Activated CD8-positive, alpha-beta memory T cell treated with anti-CD3 and anti-CD28 coated beads for 48 hours (primary cell): ENCODE measurements around the gene CD69.
A peak's percentile ranks its signal among the peaks of the same experiment; 100 is the strongest.
"Not testable (repeated sequence)": the region's sequence is repeated elsewhere in the genome, so short reads cannot be mapped to it uniquely, and the experiment has no call there.

Experiments
- DNase-seq, 3 experiments: peaks; one replicate each; pipeline ENCODE4 v3.0.0-alpha.2; 2020; ENCODE audit warnings: low read depth in 2 of 3, low spot score in 2 of 3

Gene CD69

DNA sequence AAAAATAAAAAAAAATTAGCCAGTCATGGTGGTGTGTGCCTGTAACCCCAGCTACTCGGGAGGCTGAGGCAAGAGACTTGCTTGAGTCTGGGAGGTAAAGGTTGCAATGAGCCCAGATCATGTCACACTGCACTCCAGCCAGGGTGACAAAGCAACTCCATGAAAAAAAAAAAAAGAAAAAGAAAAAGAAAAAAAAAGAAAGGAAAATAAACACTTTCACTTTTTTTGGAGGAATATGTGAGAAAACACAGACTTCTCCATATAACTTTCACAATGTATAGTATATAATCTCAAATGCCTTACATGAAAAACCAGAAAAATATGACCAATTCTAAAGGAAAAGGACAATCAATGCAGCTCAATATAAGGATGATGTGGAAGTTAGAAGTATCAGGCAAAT is 36.7 kb downstream of the CD69 start:
- DNase-seq: no peak

DNA sequence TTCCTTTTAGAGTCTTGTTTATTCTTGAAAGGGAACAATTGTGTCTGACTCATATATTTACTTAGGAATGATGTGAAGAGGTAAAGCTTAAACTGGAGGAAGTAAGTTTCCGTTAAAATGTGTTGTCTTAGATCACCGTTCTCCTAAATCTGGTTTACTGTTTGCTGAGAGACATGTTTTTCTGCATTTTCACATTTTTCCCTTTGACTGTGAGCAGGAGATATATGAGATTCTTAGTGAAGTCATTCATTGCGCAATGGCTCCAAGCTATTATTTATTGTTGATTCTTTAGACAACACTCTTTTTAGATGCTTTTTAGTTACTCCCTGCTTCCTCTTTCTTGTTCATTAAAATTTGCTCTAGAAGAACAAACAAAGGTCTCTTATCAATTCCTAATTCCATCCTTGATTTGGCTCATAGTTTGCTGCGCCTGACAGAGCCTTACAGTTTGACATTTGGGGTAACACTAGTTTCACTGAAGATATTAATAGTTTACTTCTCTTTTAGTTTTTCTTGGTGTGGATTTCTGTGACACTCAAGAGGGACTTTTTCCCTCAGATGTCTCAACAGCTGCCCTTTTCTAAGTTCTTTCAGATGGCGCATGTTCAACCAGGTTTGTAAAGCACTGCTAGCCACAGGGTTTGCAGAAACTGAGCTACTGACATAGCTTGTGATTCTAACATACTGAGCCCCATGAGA is 39.2 kb downstream of the CD69 start:
- no peak for DNase-seq

DNA sequence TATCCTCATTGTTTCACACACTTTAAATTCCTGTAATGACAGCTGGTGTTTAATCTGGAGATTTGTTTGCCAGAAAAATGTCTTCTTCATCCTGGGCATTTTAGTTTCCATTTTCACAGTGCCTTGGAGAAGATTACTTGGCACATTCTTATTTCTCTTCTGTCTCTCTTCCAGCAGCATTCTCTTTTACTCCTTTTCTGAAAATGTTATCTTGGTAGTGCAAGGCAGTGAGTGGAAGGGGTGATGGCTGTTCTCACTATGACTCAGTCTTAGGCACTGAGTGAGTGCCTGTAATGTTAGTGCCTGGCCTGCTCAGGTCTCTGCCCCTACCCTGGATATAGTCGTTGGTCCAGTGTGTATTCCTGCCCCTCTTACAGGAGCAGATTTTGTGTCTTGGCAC is 40.9 kb downstream of the CD69 start:
- DNase-seq: no peak

DNA sequence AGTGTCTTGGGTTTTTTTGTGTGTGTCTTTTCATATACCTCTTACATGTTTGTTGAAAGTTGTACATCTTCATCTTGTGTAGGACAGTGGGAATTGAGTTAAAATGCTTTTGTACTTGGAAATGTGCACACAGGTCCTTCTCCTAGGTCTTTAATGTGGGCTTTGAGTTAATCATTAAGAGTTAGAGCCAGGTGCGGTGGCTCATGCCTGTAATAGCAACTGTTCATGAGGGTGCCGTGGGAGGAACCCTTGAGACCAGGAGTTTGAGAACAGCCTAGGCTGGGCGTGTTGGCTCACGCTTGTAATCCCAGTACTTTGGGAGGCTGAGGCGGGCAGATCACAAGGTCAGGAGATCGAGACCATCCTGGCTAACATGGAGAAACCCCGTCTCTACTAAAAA is 41.7 kb downstream of the CD69 start:
- DNase-seq: no peak

DNA sequence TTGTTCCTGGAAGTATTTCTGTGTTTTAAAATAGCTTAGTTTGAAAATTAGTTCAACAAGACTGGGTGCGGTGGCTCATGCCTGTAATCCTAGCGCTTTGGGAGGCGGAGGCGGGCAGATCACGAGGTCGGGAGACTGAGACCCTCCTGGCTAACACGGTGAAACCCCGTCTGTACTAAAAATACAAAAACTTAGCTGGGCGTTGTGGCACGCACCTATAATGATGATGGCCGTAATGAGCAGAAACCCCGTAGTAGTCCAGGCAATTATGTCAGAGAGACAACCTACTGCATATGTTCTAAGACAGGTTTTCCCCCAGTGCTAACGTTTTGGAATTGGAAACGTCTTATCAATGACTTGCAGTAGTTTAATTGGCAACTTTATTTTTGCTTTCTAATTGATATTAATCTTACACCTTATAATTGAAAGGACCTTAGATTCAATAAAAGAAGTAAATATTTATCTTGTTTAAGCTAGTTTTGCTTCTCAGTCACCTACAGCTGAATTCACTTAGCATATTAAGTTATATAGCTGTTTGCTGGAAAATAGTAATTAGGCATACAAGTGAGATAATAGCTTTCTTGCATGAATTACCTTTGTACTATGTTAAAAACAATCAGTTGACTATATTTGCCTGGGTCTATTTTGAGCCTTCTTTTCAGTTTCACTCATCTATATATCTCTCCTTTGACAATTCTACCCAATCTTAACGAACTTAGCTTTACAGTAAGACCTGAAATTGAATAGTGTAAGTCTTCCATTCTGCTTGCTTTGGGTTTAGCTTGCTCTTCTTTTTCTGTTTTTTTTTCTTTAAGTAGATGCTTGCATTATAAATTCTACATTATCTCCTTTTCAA is 43.4 kb downstream of the CD69 start:
- DNase-seq: no peak

DNA sequence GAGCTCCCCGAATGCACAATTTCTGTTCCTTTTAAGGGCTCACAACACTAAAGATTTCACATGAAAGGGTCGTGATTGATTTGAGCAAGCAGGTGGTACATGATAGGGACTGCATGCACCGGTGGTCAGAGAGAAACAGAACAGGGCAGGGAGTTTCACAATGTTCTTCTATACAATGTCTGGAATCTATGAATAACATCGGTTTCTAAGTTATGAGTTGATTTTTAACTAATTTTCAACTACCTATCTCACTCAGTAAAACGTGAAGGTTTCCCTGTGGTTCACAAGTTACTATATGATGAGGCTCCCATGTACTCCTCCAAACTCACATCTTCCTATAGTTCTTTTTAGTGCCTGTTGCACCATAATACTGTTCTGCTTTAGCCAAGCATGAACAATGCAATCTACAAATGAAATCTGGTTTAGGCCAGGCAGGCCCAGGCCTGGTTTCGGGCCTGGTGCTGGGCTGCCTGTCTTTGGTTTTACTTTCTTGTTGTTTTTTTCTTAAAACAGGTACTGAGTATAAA is 47.6 kb downstream of the CD69 start:
- not testable (repeated sequence) for DNase-seq

DNA sequence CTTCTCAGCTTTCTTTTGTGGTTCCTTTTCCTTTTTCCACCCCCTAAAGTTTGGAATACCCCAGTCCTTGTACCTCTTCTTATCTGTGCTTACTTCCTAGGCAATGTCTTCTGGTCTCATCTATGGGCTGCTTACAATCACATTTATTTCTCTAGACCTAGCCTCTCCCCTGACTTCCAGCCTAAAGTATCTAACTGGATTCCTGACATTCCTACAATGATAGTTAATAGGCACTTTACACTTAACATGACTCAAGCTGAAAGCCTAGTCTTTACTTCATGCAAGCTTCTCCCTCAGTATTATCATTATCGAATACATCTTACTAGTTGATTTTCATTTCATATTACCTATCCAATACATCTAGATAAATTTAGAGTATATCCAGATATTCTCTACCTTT is 49.0 kb downstream of the CD69 start:
- DNase-seq: no peak

DNA sequence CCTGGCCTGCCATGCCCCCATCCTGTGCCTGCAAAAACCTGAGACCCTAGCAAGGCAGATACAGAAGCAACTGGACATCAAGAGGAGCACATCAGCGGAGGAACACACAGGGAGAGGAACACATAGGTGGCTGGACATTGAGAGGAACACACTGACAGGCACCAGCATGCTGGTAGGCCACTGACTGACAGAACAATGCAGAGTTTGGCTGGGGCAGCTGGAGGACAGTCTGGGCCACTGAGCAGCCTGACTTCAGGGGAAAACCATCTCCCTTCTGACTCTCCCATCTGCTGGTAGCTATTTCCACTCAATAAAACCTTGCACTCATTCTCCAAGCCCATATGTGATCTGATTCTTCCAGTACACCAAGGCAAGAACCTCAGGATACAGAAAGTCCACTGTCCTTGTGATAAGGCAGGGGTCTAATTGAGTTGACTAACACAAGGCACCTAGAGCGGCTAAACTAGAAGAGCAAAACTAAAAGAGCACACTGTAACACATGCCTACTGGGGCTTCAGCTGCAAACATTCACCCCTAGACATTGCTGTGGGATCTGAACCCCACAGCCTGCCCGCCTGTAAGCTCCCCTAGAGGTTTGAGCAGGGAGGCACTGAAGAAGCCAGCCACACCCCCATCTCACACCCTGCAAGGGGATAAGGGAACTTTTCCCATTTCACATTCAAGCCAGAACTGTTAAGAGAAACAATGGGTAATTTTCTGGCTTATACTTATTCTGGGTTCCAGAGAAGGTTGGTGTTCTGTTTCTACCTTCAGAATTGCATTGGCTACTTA is 49.9 kb downstream of the CD69 start:
- no peak for DNase-seq

DNA sequence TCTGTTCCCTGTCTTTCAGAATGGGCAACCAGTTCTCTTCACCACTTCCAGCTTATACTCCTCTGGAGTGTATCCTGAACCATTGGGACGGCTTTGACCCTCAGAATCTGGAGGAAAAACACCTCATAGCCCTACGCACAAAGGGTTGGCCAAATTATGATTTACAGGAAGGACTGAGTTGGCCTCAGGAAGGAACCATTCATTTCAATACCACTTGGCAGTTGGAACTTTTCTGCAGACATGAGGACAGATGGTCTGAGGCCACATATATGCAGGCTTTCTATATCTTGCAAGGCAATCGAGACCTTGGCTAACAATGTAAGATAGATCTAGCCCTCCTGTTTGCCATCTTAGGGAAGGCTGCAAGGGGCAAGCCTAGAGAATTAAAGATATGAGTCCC is 51.8 kb downstream of the CD69 start:
- no peak for DNase-seq

DNA sequence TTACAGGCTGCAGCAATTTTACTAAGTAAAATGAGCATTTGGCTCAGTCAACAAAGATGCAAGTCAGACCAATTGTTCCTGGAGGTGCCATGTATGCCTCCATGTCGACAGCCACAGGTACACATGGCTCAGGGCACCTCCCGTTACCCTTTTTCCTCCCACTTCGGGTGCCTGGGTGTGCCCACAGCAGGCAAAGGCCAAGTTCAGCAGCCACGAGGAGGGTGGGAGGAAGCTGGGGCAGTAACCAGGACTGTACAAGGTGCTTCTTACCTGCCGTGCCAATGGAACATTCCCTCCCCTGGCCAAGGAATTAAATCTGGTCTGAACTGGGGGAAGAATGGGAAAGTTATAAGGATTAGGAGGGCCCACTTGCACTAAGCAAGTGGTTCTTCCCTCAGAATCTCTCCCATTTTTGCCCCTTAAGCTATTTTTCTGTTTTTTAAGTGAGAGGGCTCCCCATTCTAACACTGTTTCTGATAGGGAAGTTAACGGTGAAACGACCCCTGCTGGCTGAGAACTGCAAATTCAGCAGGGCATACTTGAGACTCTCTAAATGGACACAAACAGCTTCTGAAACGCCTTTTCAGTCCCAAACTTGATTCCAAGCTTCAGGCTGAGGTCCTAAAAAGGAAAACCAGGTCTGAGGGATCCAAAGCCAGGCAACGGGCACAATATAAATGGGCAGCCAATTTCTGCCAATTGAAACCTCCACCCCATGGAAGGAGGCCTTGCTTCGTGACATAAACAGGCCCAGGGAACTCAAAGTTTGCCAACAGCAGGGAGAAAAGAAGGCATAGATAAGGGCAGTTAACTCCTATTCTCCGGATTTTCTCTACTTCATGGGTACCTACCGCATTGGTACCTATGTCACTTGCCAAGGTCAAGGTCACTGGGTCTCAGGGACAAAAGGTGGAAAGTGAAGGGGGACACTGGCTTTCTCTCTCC is 52.6 kb downstream of the CD69 start:
- DNase-seq: peak in 1 of 3 experiments; percentile 26

DNA sequence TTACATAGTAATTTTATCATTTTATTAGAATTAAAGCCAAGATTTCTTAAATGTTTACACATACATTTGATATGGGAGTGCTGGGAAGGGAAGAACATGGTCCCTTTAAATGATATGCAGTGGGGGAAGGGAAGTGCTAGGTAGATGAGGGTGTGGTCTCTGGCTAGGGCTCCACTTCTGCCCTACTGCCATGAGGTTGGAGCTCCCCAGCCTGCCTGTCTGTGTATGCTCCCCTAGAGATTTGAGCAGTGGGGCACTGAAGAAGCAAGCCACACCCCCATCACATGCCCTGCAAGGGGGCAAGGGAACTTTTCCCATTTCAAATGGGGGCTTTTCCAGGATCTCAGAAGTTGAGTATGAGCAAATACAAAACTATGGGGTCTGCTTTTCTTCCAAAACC is 53.3 kb downstream of the CD69 start:
- DNase-seq: no peak

DNA sequence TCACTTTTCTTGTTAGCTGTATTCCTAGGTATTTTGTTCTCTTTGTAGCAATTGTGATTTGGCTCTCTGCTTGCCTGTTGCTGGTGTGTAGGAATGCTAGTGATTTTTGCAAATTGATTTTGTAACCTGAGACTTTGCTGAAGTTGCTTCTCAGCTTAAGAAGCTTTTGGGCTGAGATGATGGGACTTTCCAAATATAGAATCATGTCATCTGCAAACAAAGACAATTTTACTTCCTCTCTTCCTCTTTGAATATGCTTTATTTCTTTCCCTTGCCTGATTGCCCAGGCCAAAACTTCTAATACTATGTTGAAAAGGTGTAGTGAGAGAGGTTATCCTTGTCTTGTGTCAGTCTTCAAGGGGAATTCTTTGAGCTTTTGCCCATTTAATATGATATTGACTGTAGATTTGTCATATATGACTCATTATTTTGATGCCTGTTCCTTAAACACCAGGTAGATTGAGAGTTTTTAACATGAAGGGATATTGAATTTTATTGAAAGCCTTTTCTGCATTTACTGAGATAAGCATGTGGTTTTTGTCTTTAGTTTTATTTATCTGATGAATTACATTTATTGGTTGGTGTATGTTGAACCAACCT is 54.5 kb downstream of the CD69 start:
- DNase-seq: no peak

DNA sequence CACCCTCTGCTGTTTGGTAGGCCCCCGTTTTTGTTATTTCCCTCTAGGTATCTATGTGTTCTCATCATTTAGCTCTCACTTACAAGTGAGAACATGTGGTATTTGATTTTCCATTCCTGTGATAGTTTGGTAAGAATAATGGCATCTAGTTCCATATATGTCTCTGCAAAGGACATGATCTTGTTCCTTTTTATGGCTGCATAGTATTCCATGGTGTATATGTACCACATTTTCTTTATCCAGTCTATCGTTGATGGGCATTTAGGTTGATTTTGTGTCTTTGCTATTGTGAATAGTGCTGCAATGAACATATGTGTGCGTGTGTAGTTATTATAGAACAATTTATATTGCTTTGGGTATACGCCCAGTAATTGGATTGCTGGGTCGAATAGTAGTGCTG is 56.1 kb downstream of the CD69 start:
- not testable (repeated sequence) for DNase-seq
